GM12891 (cell line): ENCODE results near the gene ADAM15.

ENCODE experiments used
- PAX5 ChIP-seq: IDR thresholded peaks from 2 replicates; pipeline ENCODE4 v1.6.1; 2011; ENCODE audit warnings: low read length, moderate library complexity, mild to moderate bottlenecking; ENCODE audit not compliant: insufficient read depth, severe bottlenecking
- POLR2A ChIP-seq: IDR thresholded peaks from 2 replicates; pipeline ENCODE4 v1.6.1; 2011; ENCODE audit warnings: low read depth, low read length, control low read depth
- POLR2AphosphoS5 ChIP-seq: IDR thresholded peaks from 2 replicates; pipeline ENCODE4 v1.6.1; 2011; ENCODE audit warnings: low read depth, low read length, control low read depth
- POU2F2 ChIP-seq: IDR thresholded peaks from 2 replicates; pipeline ENCODE4 v1.6.1; 2011; ENCODE audit warnings: low read depth, mild to moderate bottlenecking, control low read depth, low read length, moderate library complexity
- SPI1 ChIP-seq: IDR thresholded peaks from 2 replicates; pipeline ENCODE4 v1.6.1; 2011; ENCODE audit warnings: low read depth, low read length, control low read depth
- TAF1 ChIP-seq: IDR thresholded peaks from 2 replicates; pipeline ENCODE4 v1.6.1; 2011; ENCODE audit warnings: low read depth, low read length, control low read depth

DNA sequence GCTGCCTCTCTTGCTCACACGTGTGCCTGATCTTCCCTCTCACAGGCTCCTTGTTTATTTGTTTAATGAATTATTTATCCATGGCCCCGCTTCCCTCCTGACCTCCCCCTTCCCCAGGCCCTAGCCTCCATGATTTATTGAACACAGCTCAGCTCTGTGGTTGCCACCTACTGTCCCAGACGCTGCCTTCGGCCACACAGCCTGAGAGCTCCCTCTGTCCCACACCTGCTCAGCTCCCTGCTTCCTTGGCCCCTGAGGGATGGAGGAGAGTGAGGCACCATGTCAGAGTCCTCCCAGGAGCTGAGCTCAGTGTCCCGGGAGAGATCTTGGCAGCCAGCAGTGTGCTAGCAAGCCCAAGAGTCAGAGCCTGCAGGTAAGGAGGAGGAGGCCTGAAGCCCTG lies 24.4 kb downstream of the ADAM15 start:
- TF ChIP-seq POLR2AphosphoS5 (no peak), POLR2A (no peak), POU2F2 (no peak), TAF1 (no peak), PAX5 (no peak), SPI1 (no peak)
